HG02973 (cell line): Measurements from ENCODE around the gene PRKCA.

Source experiments
- ATAC-seq: cut with Tn5 transposase; IDR thresholded peaks from one replicate; pipeline ENCODE4 v1.9.1; 2021; ENCODE audit warnings: moderate library complexity; ENCODE audit not compliant: unreplicated experiment

The PRKCA gene

GRCh38 chr17:66837226-66837625, 534.8 kb downstream of the PRKCA start:
- no peak for ATAC-seq

GRCh38 chr17:66837885-66838665, 535.7 kb downstream of the PRKCA start:
- ATAC-seq: no peak

GRCh38 chr17:66839616-66840015, 537.2 kb downstream of the PRKCA start:
- ATAC-seq: no peak

- ATAC-seq: no peak
Observed at GRCh38 chr17:66840061-66840460, 537.6 kb downstream of the PRKCA start.

GRCh38 chr17:66841328-66841727, 538.9 kb downstream of the PRKCA start:
- no peak for ATAC-seq

GRCh38 chr17:66841744-66842143, 539.3 kb downstream of the PRKCA start:
- no peak for ATAC-seq

- no peak for ATAC-seq
Observed at GRCh38 chr17:66842505-66842904, 540.1 kb downstream of the PRKCA start.

- ATAC-seq: no peak
Observed at GRCh38 chr17:66842959-66843358, 540.5 kb downstream of the PRKCA start.

GRCh38 chr17:66843627-66844026, 541.2 kb downstream of the PRKCA start:
- no peak for ATAC-seq

GRCh38 chr17:66847704-66848103, 545.3 kb downstream of the PRKCA start:
- no peak for ATAC-seq

GRCh38 chr17:66848496-66848895, 546.1 kb downstream of the PRKCA start:
- no peak for ATAC-seq

- no peak for ATAC-seq
Observed at GRCh38 chr17:66849032-66849655, 546.7 kb downstream of the PRKCA start.

GRCh38 chr17:66849851-66850580, 547.6 kb downstream of the PRKCA start:
- no peak for ATAC-seq

GRCh38 chr17:66850692-66851091, 548.3 kb downstream of the PRKCA start:
- ATAC-seq: no peak

GRCh38 chr17:66855204-66855603, 552.8 kb downstream of the PRKCA start:
- no peak for ATAC-seq

GRCh38 chr17:66858226-66859083, 556.0 kb downstream of the PRKCA start:
- ATAC-seq: no peak

- no peak for ATAC-seq
Observed at GRCh38 chr17:66859353-66859752, 556.9 kb downstream of the PRKCA start.

- no peak for ATAC-seq
Observed at GRCh38 chr17:66860204-66860603, 557.8 kb downstream of the PRKCA start.
